PFSK-1 (cell line): ENCODE data around the gene MLF1.

Source experiments
- FOXP2 ChIP-seq: optimal IDR thresholded peaks from 2 replicates; pipeline ENCODE3; 2011; ENCODE audit warnings: borderline replicate concordance, control low read depth, inconsistent platforms; ENCODE audit not compliant: insufficient read depth; ENCODE audit errors: extremely low read length, extremely low read depth
- POLR2AphosphoS5 ChIP-seq: IDR thresholded peaks from 2 replicates; pipeline ENCODE4 v1.6.1; 2012; ENCODE audit warnings: low read depth, mild to moderate bottlenecking, control low read depth, low read length, moderate library complexity
- REST ChIP-seq, 2 experiments: IDR thresholded peaks; 2 replicates each; pipeline versions ENCODE4 v1.6.1 to v1.8.0; 2011 to 2012; ENCODE audit warnings: low read depth in 2 of 2, low read length in 2 of 2, control low read depth in 1 of 2, inconsistent platforms in 1 of 2, mild to moderate bottlenecking in 1 of 2, moderate library complexity in 1 of 2; ENCODE audit not compliant: insufficient read depth in 1 of 2
- SIN3A ChIP-seq: IDR thresholded peaks from 2 replicates; pipeline ENCODE4 v1.6.1; 2012; ENCODE audit warnings: mild to moderate bottlenecking, low read length, moderate library complexity, borderline replicate concordance; ENCODE audit not compliant: insufficient read depth
- TAF1 ChIP-seq: IDR thresholded peaks from 2 replicates; pipeline ENCODE4 v1.6.1; 2012; ENCODE audit warnings: low read length, control low read depth, borderline replicate concordance; ENCODE audit not compliant: insufficient read depth

GRCh38 chr3:158535918-158536317 lies 35.1 kb upstream of the MLF1 start:
- TF ChIP-seq SIN3A (no peak), POLR2AphosphoS5 (no peak), TAF1 (no peak), REST (IDR thresholded peaks at IDR 0.05; ENCODE audit: insufficient read depth in 1 of 2, low read depth in 2 of 2, low read length in 2 of 2) (no peak), FOXP2 (no peak)
